ENCODE results near the gene ZNF280B.

Gene ZNF280B

DNA sequence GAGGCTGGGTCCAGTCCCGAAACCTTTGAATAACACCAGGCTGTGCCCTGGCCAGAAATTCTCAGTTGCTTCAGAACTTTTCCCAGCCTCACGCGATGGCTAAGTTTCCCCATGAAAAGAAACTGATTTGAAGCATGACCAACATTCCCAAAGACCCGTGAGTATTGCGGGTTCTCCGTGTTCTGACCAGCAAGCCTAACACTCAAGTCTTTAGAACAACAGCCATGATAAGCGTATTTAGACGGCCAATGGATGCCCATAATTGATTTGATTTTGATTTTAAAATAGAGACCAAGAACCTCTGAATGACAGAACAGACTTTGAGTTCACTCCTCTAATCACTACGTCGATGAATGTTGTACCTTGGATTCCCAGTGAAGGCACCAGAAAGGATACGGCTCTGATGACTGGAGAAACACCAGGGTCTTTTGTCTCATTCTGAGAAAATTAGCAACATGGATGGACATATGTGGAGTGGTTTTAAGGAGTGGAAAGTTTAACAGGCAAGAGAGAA, 43.9 kb downstream of the ZNF280B start:
- TF ChIP-seq ISL1 (CRISPR knock-in tag; IDR thresholded peaks at IDR 0.05) = no peak
- TF ChIP-seq RARB (CRISPR knock-in tag; IDR thresholded peaks at IDR 0.05) = no peak
- TF ChIP-seq PPARA (CRISPR knock-in tag; IDR thresholded peaks at IDR 0.05; ENCODE audit: borderline replicate concordance) = no peak
- TF ChIP-seq ZNF8 (CRISPR knock-in tag; IDR thresholded peaks at IDR 0.05) = no peak
- no peak for TF ChIP-seq ZFP30 (CRISPR knock-in tag; IDR thresholded peaks at IDR 0.05)
- TF ChIP-seq GLIS3 (CRISPR knock-in tag; IDR thresholded peaks at IDR 0.05) = no peak
- no peak for TF ChIP-seq SNAI2 (CRISPR knock-in tag; IDR thresholded peaks at IDR 0.05)
- TF ChIP-seq TOX (CRISPR knock-in tag; IDR thresholded peaks at IDR 0.05; ENCODE audit: borderline replicate concordance) = no peak
- no peak for TF ChIP-seq ZNF565 (CRISPR knock-in tag; conservative IDR thresholded peaks at IDR 0.05; ENCODE audit: low read depth)
- TF ChIP-seq POU6F1 (CRISPR knock-in tag; IDR thresholded peaks at IDR 0.05; ENCODE audit: borderline replicate concordance, low read depth) = no peak
- TF ChIP-seq BACH2 (CRISPR knock-in tag; IDR thresholded peaks at IDR 0.05; ENCODE audit: borderline replicate concordance) = no peak
- TF ChIP-seq OSR1 (CRISPR knock-in tag; IDR thresholded peaks at IDR 0.05) = no peak
- no peak for TF ChIP-seq CSRNP3 (CRISPR knock-in tag; IDR thresholded peaks at IDR 0.05)
- TF ChIP-seq TCF4 (CRISPR knock-in tag; IDR thresholded peaks at IDR 0.05; ENCODE audit: borderline replicate concordance) = no peak
- TF ChIP-seq ZC3H10 (CRISPR knock-in tag; IDR thresholded peaks at IDR 0.05) = no peak
- no peak for TF ChIP-seq CSDC2 (CRISPR knock-in tag; IDR thresholded peaks at IDR 0.05)
- no peak for ATAC-seq

GRCh38 chr22:22463855-22464540, 44.5 kb downstream of the ZNF280B start:
- TF ChIP-seq PPARA (CRISPR knock-in tag; IDR thresholded peaks at IDR 0.05; ENCODE audit: borderline replicate concordance) (peak; percentile 49; the same call in 1 of the 2 replicates), OSR1 (CRISPR knock-in tag; IDR thresholded peaks at IDR 0.05) (no peak), ZNF70 (CRISPR knock-in tag; IDR thresholded peaks at IDR 0.05) (no peak), SNAI2 (CRISPR knock-in tag; IDR thresholded peaks at IDR 0.05) (no peak), ESRRG (CRISPR knock-in tag; IDR thresholded peaks at IDR 0.05) (no peak)
- ATAC-seq = peak; percentile 97

GRCh38 chr22:22462813-22463567, 45.6 kb downstream of the ZNF280B start:
- TF ChIP-seq, protein P1, sequence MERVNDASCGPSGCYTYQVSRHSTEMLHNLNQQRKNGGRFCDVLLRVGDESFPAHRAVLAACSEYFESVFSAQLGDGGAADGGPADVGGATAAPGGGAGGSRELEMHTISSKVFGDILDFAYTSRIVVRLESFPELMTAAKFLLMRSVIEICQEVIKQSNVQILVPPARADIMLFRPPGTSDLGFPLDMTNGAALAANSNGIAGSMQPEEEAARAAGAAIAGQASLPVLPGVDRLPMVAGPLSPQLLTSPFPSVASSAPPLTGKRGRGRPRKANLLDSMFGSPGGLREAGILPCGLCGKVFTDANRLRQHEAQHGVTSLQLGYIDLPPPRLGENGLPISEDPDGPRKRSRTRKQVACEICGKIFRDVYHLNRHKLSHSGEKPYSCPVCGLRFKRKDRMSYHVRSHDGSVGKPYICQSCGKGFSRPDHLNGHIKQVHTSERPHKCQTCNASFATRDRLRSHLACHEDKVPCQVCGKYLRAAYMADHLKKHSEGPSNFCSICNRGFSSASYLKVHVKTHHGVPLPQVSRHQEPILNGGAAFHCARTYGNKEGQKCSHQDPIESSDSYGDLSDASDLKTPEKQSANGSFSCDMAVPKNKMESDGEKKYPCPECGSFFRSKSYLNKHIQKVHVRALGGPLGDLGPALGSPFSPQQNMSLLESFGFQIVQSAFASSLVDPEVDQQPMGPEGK (CRISPR knock-in tag; IDR thresholded peaks at IDR 0.05; ENCODE audit: borderline replicate concordance) = no peak
- TF ChIP-seq ZNF70 (CRISPR knock-in tag; IDR thresholded peaks at IDR 0.05) (no peak), RARB (CRISPR knock-in tag; IDR thresholded peaks at IDR 0.05) (no peak), ZNF8 (CRISPR knock-in tag; IDR thresholded peaks at IDR 0.05) (no peak), ISL1 (CRISPR knock-in tag; IDR thresholded peaks at IDR 0.05) (no peak), TCF4 (CRISPR knock-in tag; IDR thresholded peaks at IDR 0.05; ENCODE audit: borderline replicate concordance) (no peak), POU6F1 (CRISPR knock-in tag; IDR thresholded peaks at IDR 0.05; ENCODE audit: borderline replicate concordance, low read depth) (no peak), BACH2 (CRISPR knock-in tag; IDR thresholded peaks at IDR 0.05; ENCODE audit: borderline replicate concordance) (no peak), ESRRG (CRISPR knock-in tag; IDR thresholded peaks at IDR 0.05) (no peak), TOX (CRISPR knock-in tag; IDR thresholded peaks at IDR 0.05; ENCODE audit: borderline replicate concordance) (no peak), SNAI2 (CRISPR knock-in tag; IDR thresholded peaks at IDR 0.05) (no peak), CREB5 (CRISPR knock-in tag; IDR thresholded peaks at IDR 0.05; ENCODE audit: low read depth) (no peak), CSRNP3 (CRISPR knock-in tag; IDR thresholded peaks at IDR 0.05) (no peak), OSR1 (CRISPR knock-in tag; IDR thresholded peaks at IDR 0.05) (no peak), ZC3H10 (CRISPR knock-in tag; IDR thresholded peaks at IDR 0.05) (no peak), CSDC2 (CRISPR knock-in tag; IDR thresholded peaks at IDR 0.05) (no peak), ZFP3 (CRISPR knock-in tag; IDR thresholded peaks at IDR 0.05) (no peak), PPARA (CRISPR knock-in tag; IDR thresholded peaks at IDR 0.05; ENCODE audit: borderline replicate concordance) (no peak)
- TF ChIP-seq, protein P2, sequence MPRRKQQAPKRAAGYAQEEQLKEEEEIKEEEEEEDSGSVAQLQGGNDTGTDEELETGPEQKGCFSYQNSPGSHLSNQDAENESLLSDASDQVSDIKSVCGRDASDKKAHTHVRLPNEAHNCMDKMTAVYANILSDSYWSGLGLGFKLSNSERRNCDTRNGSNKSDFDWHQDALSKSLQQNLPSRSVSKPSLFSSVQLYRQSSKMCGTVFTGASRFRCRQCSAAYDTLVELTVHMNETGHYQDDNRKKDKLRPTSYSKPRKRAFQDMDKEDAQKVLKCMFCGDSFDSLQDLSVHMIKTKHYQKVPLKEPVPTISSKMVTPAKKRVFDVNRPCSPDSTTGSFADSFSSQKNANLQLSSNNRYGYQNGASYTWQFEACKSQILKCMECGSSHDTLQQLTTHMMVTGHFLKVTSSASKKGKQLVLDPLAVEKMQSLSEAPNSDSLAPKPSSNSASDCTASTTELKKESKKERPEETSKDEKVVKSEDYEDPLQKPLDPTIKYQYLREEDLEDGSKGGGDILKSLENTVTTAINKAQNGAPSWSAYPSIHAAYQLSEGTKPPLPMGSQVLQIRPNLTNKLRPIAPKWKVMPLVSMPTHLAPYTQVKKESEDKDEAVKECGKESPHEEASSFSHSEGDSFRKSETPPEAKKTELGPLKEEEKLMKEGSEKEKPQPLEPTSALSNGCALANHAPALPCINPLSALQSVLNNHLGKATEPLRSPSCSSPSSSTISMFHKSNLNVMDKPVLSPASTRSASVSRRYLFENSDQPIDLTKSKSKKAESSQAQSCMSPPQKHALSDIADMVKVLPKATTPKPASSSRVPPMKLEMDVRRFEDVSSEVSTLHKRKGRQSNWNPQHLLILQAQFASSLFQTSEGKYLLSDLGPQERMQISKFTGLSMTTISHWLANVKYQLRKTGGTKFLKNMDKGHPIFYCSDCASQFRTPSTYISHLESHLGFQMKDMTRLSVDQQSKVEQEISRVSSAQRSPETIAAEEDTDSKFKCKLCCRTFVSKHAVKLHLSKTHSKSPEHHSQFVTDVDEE (CRISPR knock-in tag; IDR thresholded peaks at IDR 0.05) = no peak
- no peak; the same call in 2 of the 3 replicates for ATAC-seq
